ENCODE results near the gene EVC.

- TF ChIP-seq FOS (IDR thresholded peaks at IDR 0.05; ENCODE audit: low read depth, low read length) (no peak), CTCF (conservative IDR thresholded peaks at IDR 0.05; ENCODE audit: low read depth, low read length) (no peak), ELK1 (IDR thresholded peaks at IDR 0.05; ENCODE audit: borderline replicate concordance, low read depth, low read length) (no peak), POLR2A (IDR thresholded peaks at IDR 0.05; ENCODE audit: low read depth, low read length) (no peak), NFE2L2 (IDR thresholded peaks at IDR 0.05; ENCODE audit: low read depth, low read length) (no peak), USF2 (IDR thresholded peaks at IDR 0.05; ENCODE audit: low read depth, low read length) (no peak), RAD21 (IDR thresholded peaks at IDR 0.05; ENCODE audit: low read length) (no peak), MXI1 (IDR thresholded peaks at IDR 0.05; ENCODE audit: borderline replicate concordance, low read depth, low read length) (no peak)
These were observed 128.3 kb downstream of the EVC start for GRCh38 chr4:5839332-5839731.

All from IMR-90 (cell line).